HFF-Myc (cell line): ENCODE results near the gene HIC1.
A peak's percentile ranks its signal among the peaks of the same experiment; 100 is the strongest.

Experiments
- DNase-seq: peaks from one replicate; pipeline ENCODE4 v3.0.0-alpha.2; 2011; ENCODE audit warnings: low read depth; ENCODE audit errors: extremely low read depth
- H3K4me3 ChIP-seq: replicated peaks from 2 replicates; pipeline ENCODE4 v1.5.1; 2011; ENCODE audit warnings: low read depth, mild to moderate bottlenecking, control low read depth, low read length
- TF ChIP-seq, protein P1 (sequence below): IDR thresholded peaks from 2 replicates; pipeline ENCODE4 v1.5.1; 2012; ENCODE audit warnings: mild to moderate bottlenecking, low read depth, low read length, control low read depth; ENCODE audit errors: missing control alignments

The HIC1 gene

GRCh38 chr17:2081564-2081963, 26.7 kb downstream of the HIC1 start:
- no peak for DNase-seq
- H3K4me3 ChIP-seq: no peak overlapping the region

GRCh38 chr17:2082003-2082781, 27.3 kb downstream of the HIC1 start:
- TF ChIP-seq, protein P1, sequence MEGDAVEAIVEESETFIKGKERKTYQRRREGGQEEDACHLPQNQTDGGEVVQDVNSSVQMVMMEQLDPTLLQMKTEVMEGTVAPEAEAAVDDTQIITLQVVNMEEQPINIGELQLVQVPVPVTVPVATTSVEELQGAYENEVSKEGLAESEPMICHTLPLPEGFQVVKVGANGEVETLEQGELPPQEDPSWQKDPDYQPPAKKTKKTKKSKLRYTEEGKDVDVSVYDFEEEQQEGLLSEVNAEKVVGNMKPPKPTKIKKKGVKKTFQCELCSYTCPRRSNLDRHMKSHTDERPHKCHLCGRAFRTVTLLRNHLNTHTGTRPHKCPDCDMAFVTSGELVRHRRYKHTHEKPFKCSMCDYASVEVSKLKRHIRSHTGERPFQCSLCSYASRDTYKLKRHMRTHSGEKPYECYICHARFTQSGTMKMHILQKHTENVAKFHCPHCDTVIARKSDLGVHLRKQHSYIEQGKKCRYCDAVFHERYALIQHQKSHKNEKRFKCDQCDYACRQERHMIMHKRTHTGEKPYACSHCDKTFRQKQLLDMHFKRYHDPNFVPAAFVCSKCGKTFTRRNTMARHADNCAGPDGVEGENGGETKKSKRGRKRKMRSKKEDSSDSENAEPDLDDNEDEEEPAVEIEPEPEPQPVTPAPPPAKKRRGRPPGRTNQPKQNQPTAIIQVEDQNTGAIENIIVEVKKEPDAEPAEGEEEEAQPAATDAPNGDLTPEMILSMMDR: no peak
- no peak overlapping the region for H3K4me3 ChIP-seq
- DNase-seq: no peak

More at GRCh38 chr17:2081564-2081963, 26.7 kb downstream of the HIC1 start:
- TF ChIP-seq, protein P1: no peak

DNA sequence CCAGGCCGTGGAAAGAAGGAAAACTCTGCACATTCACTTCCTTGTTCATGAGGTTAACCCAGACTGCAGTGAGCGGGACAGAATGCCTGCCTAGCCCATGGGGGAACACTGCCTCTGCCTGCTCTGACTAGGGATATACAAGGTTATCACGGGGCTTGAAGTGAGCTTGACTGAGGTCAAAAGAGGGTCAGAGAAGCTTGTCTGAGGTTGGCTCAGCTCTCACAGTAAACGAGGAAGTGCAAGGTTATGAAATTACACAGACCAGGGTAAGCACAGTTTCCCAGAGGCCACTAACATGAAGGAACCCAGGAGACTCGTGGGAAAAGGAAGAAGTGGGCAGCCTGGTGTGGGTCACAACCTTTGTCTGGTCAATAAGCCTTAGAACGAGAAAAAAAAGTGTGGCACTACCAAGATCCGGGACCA, 28.7 kb downstream of the HIC1 start:
- no peak for DNase-seq
- H3K4me3 ChIP-seq: no peak overlapping the region
- TF ChIP-seq, protein P1: no peak

- TF ChIP-seq, protein P1: no peak
- H3K4me3 ChIP-seq: no peak overlapping the region
- peak; percentile 59 for DNase-seq
These were observed 29.3 kb downstream of the HIC1 start for GRCh38 chr17:2084036-2084765.

DNA sequence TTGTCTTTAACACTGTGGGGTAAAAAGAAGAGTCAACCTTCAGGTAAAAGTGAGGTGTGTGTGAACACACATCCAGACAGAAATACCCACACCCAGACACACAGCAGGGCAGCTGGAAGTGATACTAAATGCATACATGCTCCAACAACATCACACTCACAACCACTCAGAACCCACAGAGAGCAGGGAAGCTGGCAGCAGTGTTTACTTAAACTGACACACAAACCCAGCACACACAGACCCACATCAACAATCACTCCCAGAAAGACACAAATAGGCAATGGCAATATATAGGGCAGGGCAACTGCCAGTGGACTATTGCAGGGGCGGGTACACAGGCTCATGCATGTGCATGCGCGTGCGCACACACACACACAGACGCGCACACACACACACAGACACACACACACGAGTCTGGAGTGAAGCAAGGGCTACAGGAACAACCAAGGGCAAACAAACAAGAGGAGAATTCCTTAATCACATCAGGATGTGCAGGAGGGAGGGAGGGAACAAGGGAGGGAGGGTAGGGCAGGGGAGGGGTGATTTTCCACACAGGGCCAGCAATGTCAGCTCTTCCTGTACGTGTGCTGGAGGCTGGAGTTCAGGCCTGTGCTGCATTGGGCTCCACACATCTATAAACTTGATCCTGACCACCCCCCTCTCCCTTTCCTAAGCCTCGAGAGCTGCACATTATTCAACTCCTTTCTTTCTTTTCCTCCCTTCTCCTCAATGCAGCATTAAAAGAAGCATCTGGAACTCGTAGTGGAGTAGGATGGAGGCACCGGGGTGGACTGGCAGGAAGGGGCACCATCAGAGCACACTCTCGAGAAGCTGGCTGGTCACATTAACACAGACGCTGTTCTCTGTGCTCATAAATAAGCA, 30.1 kb downstream of the HIC1 start:
- no peak overlapping the region for H3K4me3 ChIP-seq
- TF ChIP-seq, protein P1: no peak
- DNase-seq: peak; percentile 92

GRCh38 chr17:2085648-2085949, 30.7 kb downstream of the HIC1 start:
- TF ChIP-seq, protein P1: no peak
- DNase-seq: no peak
- H3K4me3 ChIP-seq: no peak overlapping the region
